Activated T-cell treated with anti-CD3 and anti-CD28 coated beads for 1 hour (primary cell): ENCODE data around the gene AP2B1.

Experiments used
- DNase-seq: peaks from one replicate; pipeline ENCODE4 v3.0.0-alpha.2; 2020; ENCODE audit warnings: low read depth

AP2B1 gene

GRCh38 chr17:35630530-35631148 lies 43.5 kb downstream of the AP2B1 start:
- DNase-seq: no peak

DNA sequence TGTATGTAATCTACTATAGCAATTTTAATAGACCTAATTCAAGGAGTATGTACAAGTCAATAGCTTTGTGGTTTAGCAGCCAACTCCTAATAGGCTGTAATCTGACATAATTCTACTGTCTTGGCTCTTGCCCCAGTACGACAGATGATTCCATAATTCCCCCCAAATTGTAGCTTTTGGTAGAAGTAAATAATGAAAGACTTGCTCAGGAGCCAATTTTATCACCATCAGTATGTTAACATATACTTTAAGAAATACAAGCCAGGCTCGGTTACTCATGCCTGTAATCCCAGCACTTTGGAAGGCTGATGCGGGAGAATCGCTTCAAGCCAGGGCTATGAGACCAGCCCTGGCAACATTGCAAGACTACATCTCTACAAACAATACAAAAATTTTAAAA lies 53.9 kb downstream of the AP2B1 start:
- DNase-seq: no peak

DNA sequence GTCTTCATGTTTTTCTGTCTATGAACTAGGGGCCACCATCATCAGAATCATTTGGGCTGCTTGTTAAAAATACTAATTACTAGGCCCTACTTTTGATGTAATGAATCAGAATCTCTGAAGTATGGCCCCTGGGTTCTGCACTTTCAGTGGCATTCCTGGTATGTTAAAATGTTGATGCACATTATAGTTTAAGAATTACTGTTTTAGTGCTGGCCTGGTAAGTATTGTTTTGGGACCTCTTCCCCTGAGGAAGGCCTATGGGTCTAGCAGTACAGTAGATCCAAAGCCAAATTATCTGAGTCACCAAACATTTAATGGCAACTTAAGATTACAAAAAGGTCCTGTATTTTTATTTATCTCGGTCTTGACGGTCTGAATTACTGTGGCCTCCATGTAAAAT lies 58.8 kb downstream of the AP2B1 start:
- DNase-seq: no peak

DNA sequence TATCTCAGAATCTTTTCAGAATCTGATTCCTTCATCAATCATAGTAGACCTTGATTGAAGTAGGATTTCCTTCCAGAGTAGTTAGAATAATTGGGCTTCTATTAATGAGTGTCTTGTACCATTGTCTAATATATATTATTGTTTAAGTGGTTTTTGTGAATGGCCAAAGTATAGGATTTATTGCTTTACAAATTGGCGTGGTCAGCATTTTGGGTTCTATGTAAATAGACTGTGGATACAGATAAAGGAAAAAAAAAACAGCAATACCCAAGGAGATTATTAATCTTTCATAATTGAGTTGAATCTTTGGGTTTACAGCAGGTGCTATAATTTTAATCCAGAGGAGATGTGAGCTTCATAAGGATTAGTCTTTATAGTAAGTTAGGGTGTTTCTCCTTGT lies 64.3 kb downstream of the AP2B1 start:
- DNase-seq: no peak

GRCh38 chr17:35653619-35654361 lies 66.7 kb downstream of the AP2B1 start:
- DNase-seq: no peak

DNA sequence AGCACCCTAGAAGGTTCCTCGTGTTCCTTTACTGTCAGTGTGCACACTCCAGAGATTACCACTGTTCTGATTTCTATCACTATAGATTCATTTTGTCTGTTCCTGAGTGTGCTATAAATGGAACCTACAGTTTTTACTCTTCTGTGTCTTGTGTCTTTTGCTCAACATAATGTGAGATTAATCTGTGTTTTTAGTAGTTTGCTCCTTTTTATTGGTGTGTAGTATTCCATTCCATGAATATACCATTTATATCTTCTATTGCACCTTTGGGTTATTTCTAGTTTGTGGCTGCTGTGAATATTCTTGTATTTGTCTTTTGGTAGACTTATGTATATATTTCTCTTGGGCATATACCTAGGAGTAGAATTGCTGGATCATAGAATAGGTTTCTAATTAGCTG lies 68.2 kb downstream of the AP2B1 start:
- DNase-seq: no peak

- DNase-seq: no peak
Observed at GRCh38 chr17:35660902-35661301, 73.8 kb downstream of the AP2B1 start.

GRCh38 chr17:35664685-35665084 lies 77.6 kb downstream of the AP2B1 start:
- no peak for DNase-seq

DNA sequence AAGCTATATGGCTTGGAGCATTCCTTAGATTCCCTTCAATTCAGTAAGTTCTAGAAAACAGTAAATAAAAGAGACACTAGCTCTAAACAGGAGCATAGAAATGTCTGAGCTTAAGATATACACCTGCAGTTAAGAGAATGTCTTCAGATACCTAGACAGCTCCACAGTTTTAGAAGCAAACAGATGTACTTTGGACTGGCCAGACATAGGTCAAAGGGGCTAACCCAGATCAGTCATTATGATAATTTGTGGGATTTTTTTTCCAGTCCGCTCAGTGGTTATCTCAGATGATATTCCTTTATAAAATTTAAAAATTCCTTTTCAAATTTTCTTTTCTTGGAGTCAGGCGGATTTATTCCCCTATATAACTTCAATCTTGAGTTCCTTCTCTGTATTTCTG lies 78.5 kb downstream of the AP2B1 start:
- DNase-seq: no peak

GRCh38 chr17:35666070-35666469 lies 78.9 kb downstream of the AP2B1 start:
- no peak for DNase-seq

- DNase-seq: no peak
Observed at GRCh38 chr17:35666967-35667532, 79.9 kb downstream of the AP2B1 start.

DNA sequence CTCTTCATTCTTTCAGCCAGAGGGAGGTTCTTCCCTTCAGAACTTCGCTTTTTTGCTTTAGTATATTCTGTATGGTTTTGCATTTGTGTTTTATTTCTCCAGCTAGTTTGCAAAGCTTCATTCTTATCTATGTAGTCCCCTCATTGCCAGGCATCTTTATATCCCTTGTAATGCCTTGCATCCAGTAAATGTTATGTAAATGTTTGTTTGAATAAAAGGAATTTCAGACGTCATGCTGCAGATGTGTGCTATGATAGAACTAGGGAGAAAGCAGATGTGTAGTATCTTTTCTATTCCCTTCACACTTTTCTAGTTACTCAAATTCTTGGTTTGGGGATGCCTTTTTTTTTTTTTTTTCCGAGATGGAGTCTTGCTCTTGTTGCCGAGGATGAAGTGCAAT lies 81.7 kb downstream of the AP2B1 start:
- DNase-seq: no peak

- DNase-seq: no peak
Observed at GRCh38 chr17:35674552-35674951, 87.4 kb downstream of the AP2B1 start.

DNA sequence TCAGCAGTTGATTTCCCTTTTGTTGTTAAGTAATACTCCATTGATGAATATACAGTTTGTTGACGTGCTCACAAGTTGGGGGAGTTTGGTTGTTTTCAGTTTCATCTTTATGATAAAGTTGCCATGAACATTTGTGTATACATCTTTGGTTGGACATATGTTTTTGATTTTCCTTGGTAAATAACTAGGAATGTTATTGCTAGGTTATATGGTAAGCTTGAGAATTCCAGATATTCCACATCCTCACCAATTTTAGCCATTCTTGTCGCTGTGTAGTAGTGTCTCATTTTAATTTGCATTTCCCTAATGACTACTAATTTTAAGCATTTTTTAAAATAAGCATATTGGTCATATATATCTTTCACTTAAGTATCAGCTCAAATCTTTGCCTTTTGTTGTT lies 89.3 kb downstream of the AP2B1 start:
- no peak for DNase-seq

DNA sequence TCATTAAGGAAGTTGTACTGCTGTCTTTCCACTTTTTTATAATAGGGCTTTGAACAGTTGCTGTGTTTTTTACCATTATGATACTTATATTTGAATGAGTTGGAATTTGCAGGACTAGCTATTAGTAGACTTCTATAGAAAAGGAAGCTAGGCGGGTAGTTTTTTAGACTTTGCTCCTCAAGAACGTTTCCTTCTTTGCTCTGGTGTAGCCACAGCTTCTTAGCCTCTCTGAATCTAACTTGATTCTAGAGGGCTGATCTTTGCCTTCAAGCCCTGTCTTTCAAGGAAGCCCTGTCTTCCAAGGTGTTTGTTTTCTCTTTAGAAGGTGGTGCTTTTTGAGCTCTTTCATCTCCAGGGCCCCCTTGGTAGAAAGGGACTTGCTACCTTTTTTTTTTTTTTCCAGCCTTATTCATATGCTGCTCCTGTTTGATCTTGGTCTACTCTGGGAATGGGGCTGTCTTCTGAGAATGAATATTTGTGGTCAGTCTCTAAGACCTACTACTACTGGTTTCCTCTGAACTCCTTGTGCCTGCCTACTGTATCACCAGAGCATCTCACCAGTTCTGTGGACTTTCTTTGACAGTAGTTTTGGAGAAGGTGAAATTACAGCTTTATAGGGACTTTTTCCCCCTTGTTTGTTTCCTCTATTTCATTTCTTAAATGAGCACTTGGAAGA lies 92.0 kb downstream of the AP2B1 start:
- DNase-seq: no peak

GRCh38 chr17:35683591-35683990 lies 96.5 kb downstream of the AP2B1 start:
- DNase-seq: no peak

DNA sequence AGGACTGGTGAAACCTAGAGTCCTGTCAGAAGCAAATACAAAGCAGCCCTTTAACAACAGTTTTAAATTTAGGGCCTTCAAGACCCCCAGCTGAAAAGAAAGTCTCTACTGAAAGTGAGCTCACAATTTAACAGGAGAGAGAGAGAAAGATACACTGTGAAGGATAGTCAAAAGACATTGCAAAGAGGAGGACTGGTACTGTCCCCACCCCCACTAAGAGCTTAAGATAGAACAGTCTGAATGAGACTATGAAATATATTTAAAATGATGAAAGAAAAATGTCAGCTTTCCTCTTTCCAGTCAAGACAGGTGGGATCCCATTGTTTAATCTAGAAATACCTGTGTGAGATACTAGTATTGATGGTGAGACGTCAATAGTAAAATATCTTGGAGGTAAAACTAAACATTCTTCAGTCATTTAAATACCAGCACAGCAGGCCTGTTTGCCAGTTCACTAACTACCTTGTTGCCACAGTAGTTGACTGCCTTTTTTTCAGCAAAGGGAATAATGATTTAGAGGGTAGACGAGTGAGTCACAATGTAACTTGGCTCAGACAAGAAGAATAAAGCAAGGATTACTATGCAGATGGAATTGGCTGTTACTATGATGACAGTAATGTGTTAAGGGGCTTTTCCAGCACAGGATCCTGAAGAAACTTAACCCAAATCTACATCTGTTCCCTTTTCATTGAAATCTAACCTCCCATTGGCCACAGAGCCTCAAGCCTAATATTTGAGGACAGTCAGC lies 97.1 kb downstream of the AP2B1 start:
- DNase-seq: no peak

DNA sequence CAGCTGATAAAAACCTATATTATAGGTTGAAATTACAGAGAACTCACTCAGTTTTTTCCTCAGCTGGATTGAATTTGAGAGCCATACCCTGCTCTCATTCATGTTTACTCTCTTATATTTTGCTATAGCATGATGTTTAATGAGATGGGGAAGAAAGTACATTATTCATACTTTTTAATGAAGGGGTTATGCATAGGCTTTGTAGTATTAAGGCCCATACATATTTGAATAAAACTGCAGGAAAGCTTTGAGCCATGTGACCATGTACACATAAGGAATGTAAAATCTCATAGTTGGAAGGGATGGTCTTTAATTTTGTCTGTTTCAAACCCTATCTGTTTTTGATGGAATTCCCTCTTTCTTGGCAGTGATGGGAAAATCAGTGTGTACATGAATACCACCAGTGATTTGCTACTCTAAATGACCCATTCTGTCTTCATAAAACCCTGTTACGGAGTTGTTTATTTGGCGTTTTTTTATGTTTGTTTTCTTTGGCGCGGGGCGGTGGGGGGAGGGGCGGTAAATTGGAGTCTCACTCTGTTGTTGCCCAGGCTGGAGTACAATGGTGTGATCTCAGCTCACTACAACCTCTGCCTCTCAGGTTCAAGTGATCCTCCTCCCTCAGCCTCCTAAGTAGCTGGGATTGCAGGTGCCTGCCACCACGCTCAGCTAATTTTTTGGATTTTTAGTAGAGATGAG lies 105.5 kb downstream of the AP2B1 start:
- no peak for DNase-seq

- DNase-seq: no peak
Observed at GRCh38 chr17:35693662-35694061, 106.5 kb downstream of the AP2B1 start.

DNA sequence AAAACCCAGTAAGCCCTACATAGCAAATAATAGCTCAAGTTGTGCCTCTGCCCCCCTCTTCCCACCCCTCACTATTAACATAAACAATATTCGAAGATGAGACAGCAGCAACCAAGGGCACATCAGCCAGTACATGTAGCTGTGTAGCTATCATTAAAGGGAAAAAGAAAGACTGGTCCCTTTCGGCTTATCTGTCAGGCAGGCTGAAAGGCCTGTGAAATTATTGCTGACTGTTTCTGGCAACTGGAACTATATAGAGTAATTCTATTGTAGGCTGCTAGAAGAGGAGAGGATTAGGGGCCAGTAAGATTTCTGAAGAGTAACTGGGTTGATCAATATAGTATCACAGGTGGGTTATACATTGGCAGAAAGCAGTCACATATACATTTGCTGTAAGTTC lies 107.8 kb downstream of the AP2B1 start:
- no peak for DNase-seq

DNA sequence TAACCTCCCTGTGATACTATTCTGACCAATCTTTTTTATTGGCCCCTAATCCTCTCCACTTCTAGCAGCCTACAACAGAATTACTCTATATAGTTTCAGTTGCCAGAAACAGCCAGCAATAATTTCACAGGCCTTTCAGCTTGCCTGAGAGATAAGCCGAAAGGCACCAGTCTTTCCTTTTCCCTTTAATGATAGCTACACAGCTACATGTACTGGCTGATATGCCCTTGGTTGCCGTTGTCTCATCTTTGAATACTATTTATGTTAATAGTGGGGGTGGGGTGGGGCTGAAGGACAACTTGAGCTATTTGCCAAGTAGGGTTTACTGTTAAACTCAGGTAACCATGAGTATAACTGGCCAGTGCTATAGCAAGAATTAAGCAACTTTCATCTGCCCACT lies 108.5 kb downstream of the AP2B1 start:
- no peak for DNase-seq

DNA sequence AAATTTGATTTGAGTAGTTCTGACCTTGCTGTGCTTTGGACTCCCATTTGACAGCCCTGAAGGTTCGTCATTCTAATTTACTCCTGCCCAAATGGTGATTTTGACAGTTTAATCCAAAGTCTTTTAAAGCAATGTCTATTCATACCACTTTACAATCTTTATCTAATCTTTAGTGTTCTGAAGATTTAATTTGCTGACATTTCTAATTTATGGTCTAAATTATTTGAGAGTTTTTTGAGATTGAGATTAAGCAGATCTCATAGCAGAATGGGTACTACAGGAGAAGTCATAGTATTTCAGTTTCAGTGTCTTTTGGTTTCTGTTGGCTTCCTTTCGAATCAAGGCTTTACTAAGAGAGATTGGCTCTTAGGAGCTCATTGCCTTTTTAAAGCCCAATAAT lies 111.7 kb downstream of the AP2B1 start:
- no peak for DNase-seq
